Liver (tissue), 9 donors: Measurements from ENCODE around the gene STAG2. TPM values are rescaled to one million over a fixed set of nuclear protein-coding genes. Genes with fewer than 3 reads are reported as not detected.
A peak's percentile ranks its signal among the peaks of the same experiment; 100 is the strongest.
"Not testable (repeated sequence)": the region's sequence is repeated elsewhere in the genome, so short reads cannot be mapped to it uniquely, and the experiment has no call there.

ENCODE experiments used
- DNase-seq: peaks from one replicate; pipeline ENCODE4 v3.0.0-alpha.2; 2017; ENCODE audit warnings: low spot score
- H3K27ac ChIP-seq, 2 donors: one replicate each; pipeline ENCODE4 v1.7.0; 2013; ENCODE audit warnings: inconsistent platforms in 2 of 2, low read length in 2 of 2, control low read depth in 1 of 2, low read depth in 1 of 2, mild to moderate bottlenecking in 1 of 2
- H3K27me3 ChIP-seq, 4 donors: one replicate each; pipeline versions ENCODE4 v1.6.1 to v1.7.0; 2013; ENCODE audit warnings: low read length in 3 of 4, inconsistent platforms in 1 of 4, mild to moderate bottlenecking in 1 of 4, moderate library complexity in 1 of 4; ENCODE audit not compliant: control insufficient read depth in 4 of 4, insufficient read depth in 4 of 4
- H3K36me3 ChIP-seq, 4 donors: one replicate each; pipeline versions ENCODE4 v1.6.1 to v1.7.0; 2013; ENCODE audit warnings: low read length in 3 of 4, mild to moderate bottlenecking in 3 of 4, low read depth in 1 of 4, moderate library complexity in 1 of 4; ENCODE audit not compliant: control insufficient read depth in 4 of 4, insufficient read depth in 3 of 4
- H3K4me1 ChIP-seq, 4 donors: one replicate each; pipeline versions ENCODE4 v1.6.1 to v1.7.0; 2013; ENCODE audit warnings: low read length in 3 of 4, mild to moderate bottlenecking in 3 of 4, moderate library complexity in 1 of 4; ENCODE audit not compliant: control insufficient read depth in 4 of 4, insufficient read depth in 4 of 4
- H3K4me3 ChIP-seq, 3 donors: one replicate each; pipeline versions ENCODE4 v1.6.1 to v1.7.0; 2013; ENCODE audit warnings: low read length in 3 of 3, control low read depth in 1 of 3, low read depth in 1 of 3, mild to moderate bottlenecking in 1 of 3
- H3K9ac ChIP-seq, 2 donors: one replicate each; pipeline ENCODE4 v1.7.0; 2013; ENCODE audit warnings: low read length in 2 of 2, mild to moderate bottlenecking in 2 of 2, moderate library complexity in 2 of 2, control low read depth in 1 of 2, low read depth in 1 of 2
- H3K9me3 ChIP-seq, 4 donors: one replicate each; pipeline versions ENCODE4 v1.6.1 to v1.7.0; 2013; ENCODE audit warnings: low read length in 3 of 4; ENCODE audit not compliant: control insufficient read depth in 4 of 4
- EGR1 ChIP-seq, 2 donors: IDR thresholded peaks; 2 replicates each; pipeline ENCODE4 v1.6.1; 2016 to 2018; ENCODE audit warnings: antibody characterized with exemption in 2 of 2, low read depth in 2 of 2
- FOXA1 ChIP-seq: IDR thresholded peaks from 2 replicates; pipeline ENCODE4 v1.6.1; 2016; ENCODE audit warnings: antibody characterized with exemption
- FOXA2 ChIP-seq: IDR thresholded peaks from 2 replicates; pipeline ENCODE4 v1.6.1; 2016; ENCODE audit warnings: antibody characterized with exemption
- GABPA ChIP-seq, 2 donors: IDR thresholded peaks in 1 of 2; conservative IDR thresholded peaks in 1 of 2; 2 replicates each; pipeline ENCODE4 v1.6.1; 2016; ENCODE audit warnings: antibody characterized with exemption in 2 of 2, mild to moderate bottlenecking in 1 of 2, moderate library complexity in 1 of 2
- HNF4A ChIP-seq, 2 donors: conservative IDR thresholded peaks; 2 replicates each; pipeline ENCODE4 v1.6.1; 2016; ENCODE audit warnings: antibody characterized with exemption in 2 of 2, mild to moderate bottlenecking in 2 of 2
- HNF4G ChIP-seq: IDR thresholded peaks from 2 replicates; pipeline ENCODE4 v1.6.1; 2016; ENCODE audit warnings: antibody characterized with exemption
- JUND ChIP-seq, 2 donors: IDR thresholded peaks; 2 replicates each; pipeline ENCODE4 v1.6.1; 2016; ENCODE audit warnings: antibody characterized with exemption in 2 of 2
- MAX ChIP-seq: IDR thresholded peaks from 2 replicates; pipeline ENCODE4 v1.6.1; 2016; ENCODE audit warnings: antibody characterized with exemption
- RAD21 ChIP-seq, 2 donors: IDR thresholded peaks; 2 replicates each; pipeline ENCODE4 v1.6.1; 2016; ENCODE audit warnings: antibody characterized with exemption in 2 of 2, mild to moderate bottlenecking in 2 of 2
- RXRA ChIP-seq, 2 donors: IDR thresholded peaks; 2 replicates each; pipeline ENCODE4 v1.6.1; 2017 to 2018; ENCODE audit warnings: antibody characterized with exemption in 2 of 2, mild to moderate bottlenecking in 1 of 2
- SP1 ChIP-seq: IDR thresholded peaks from 2 replicates; pipeline ENCODE4 v1.6.1; 2018; ENCODE audit warnings: antibody characterized with exemption, mild to moderate bottlenecking
- WGBS: extraction: QIAGEN DNeasy Blood & Tissue Kit; methylation state at CpG from one replicate; pipeline ENCODE4 v1.1.7; 2013; 5-methylcytosine and 5-hydroxymethylcytosine counted together
- polyA plus RNA-seq, 2 donors: library from polyadenylated mRNA; stranded (reverse) in 1 of 2; unstranded in 1 of 2; fragments of 200-250 nt in 1 of 2; fragments of >200 nt in 1 of 2; fragmentation: Nextera tagmentation in 1 of 2; extraction: Ambion mirVana in 1 of 2; gene quantifications; one replicate each; pipeline versions ENCODE4 v1.2.1 to v1.2.3, GENCODE V29; 2013 to 2015
- total RNA-seq, 2 donors: library from RNA; depleted of rRNA; stranded (reverse); fragments of >200 nt; gene quantifications; one replicate each; pipeline ENCODE4 v1.2.3, GENCODE V29; 2014
- TF ChIP-seq, protein P1 (sequence below): IDR thresholded peaks from 2 replicates; pipeline ENCODE4 v1.6.1; 2016; ENCODE audit warnings: antibody characterized with exemption, mild to moderate bottlenecking
- TF ChIP-seq, protein P2 (sequence below): IDR thresholded peaks from 2 replicates; pipeline ENCODE4 v1.6.1; 2016; ENCODE audit warnings: antibody characterized with exemption
- TF ChIP-seq, protein P3 (sequence below): IDR thresholded peaks from 2 replicates; pipeline ENCODE4 v1.6.1; 2016; ENCODE audit warnings: antibody characterized with exemption
- donor health status: healthy.
- donor health status: healthy.
- donor health status: healthy.
- donor health status: healthy.
- donor health status: healthy.

STAG2 gene
- total and polyA plus RNA-seq, 4 donors = 9.7 to 71.0 (median 23.9) TPM

GRCh38 chrX:124045109-124045508, 83.6 kb downstream of the STAG2 start:
- Histone ChIP-seq H3K27ac (no peak overlapping the region), H3K36me3 (peaks cover 0 to 5% (median 3%) of the 10 kb centered on the region in 4 donors), H3K4me3 (no peak overlapping the region), H3K9ac (no peak overlapping the region), H3K9me3 (no peaks in the 10 kb centered on the region), H3K27me3 (no peaks in the 10 kb centered on the region), H3K4me1 (no peaks in the 10 kb centered on the region)
- TF ChIP-seq, protein P1, sequence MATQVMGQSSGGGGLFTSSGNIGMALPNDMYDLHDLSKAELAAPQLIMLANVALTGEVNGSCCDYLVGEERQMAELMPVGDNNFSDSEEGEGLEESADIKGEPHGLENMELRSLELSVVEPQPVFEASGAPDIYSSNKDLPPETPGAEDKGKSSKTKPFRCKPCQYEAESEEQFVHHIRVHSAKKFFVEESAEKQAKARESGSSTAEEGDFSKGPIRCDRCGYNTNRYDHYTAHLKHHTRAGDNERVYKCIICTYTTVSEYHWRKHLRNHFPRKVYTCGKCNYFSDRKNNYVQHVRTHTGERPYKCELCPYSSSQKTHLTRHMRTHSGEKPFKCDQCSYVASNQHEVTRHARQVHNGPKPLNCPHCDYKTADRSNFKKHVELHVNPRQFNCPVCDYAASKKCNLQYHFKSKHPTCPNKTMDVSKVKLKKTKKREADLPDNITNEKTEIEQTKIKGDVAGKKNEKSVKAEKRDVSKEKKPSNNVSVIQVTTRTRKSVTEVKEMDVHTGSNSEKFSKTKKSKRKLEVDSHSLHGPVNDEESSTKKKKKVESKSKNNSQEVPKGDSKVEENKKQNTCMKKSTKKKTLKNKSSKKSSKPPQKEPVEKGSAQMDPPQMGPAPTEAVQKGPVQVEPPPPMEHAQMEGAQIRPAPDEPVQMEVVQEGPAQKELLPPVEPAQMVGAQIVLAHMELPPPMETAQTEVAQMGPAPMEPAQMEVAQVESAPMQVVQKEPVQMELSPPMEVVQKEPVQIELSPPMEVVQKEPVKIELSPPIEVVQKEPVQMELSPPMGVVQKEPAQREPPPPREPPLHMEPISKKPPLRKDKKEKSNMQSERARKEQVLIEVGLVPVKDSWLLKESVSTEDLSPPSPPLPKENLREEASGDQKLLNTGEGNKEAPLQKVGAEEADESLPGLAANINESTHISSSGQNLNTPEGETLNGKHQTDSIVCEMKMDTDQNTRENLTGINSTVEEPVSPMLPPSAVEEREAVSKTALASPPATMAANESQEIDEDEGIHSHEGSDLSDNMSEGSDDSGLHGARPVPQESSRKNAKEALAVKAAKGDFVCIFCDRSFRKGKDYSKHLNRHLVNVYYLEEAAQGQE = no peak
- TF ChIP-seq EGR1 (IDR thresholded peaks at IDR 0.05; ENCODE audit: low read depth in 2 of 2) (no peak), FOXA1 (no peak), HNF4G (no peak), RAD21 (IDR thresholded peaks at IDR 0.05) (no peak), MAX (no peak), RXRA (IDR thresholded peaks at IDR 0.05) (no peak), GABPA (IDR thresholded peaks at IDR 0.05 in 1 of 2, conservative IDR thresholded peaks at IDR 0.05 in 1 of 2) (no peak), SP1 (no peak), HNF4A (conservative IDR thresholded peaks at IDR 0.05) (no peak), JUND (IDR thresholded peaks at IDR 0.05) (no peak), FOXA2 (no peak)
- TF ChIP-seq, protein P2, sequence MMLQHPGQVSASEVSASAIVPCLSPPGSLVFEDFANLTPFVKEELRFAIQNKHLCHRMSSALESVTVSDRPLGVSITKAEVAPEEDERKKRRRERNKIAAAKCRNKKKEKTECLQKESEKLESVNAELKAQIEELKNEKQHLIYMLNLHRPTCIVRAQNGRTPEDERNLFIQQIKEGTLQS = no peak
- TF ChIP-seq, protein P3, sequence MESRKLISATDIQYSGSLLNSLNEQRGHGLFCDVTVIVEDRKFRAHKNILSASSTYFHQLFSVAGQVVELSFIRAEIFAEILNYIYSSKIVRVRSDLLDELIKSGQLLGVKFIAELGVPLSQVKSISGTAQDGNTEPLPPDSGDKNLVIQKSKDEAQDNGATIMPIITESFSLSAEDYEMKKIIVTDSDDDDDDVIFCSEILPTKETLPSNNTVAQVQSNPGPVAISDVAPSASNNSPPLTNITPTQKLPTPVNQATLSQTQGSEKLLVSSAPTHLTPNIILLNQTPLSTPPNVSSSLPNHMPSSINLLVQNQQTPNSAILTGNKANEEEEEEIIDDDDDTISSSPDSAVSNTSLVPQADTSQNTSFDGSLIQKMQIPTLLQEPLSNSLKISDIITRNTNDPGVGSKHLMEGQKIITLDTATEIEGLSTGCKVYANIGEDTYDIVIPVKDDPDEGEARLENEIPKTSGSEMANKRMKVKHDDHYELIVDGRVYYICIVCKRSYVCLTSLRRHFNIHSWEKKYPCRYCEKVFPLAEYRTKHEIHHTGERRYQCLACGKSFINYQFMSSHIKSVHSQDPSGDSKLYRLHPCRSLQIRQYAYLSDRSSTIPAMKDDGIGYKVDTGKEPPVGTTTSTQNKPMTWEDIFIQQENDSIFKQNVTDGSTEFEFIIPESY = no peak
- DNase-seq = no peak
- WGBS = 90% methylated on average over 4 of the region's 4 CpGs

- H3K4me3 ChIP-seq, H3K4me1 ChIP-seq, DNase-seq, H3K9me3 ChIP-seq, H3K36me3 ChIP-seq, H3K27me3 ChIP-seq, H3K27ac ChIP-seq, H3K9ac ChIP-seq: not testable (repeated sequence)
- peak in 1 of 2 donors; percentile 26 for TF ChIP-seq RXRA (IDR thresholded peaks at IDR 0.05)
- 58% methylated on average over 5 of the region's 6 CpGs for WGBS
These were observed 122.9 kb downstream of the STAG2 start for GRCh38 chrX:124084417-124084816.
